Right cardiac atrium (tissue), 5 donors: Measurements from ENCODE around the gene MAGI2. TPM values are rescaled to one million over a fixed set of nuclear protein-coding genes. Genes with fewer than 3 reads are reported as not detected.

Source experiments
- ATAC-seq, 2 donors: fragments of 200-7000 bp; cut with Tn5 transposase; one replicate each; pipeline versions ENCODE4 v1.8.0 to v1.9.1; 2020; ENCODE audit warnings: moderate library complexity in 2 of 2, mild to moderate bottlenecking in 1 of 2
- DNase-seq, 3 donors: peaks; one replicate each; pipeline ENCODE4 v3.0.0-alpha.2; 2020
- H3K27ac ChIP-seq: one replicate; pipeline ENCODE4 v1.5.1; 2013; ENCODE audit warnings: mild to moderate bottlenecking, low read length, control low read depth, moderate library complexity
- H3K27me3 ChIP-seq: one replicate; pipeline ENCODE4 v1.6.1; 2013; ENCODE audit not compliant: control insufficient read depth, insufficient read depth
- H3K4me1 ChIP-seq: one replicate; pipeline ENCODE4 v1.6.1; 2013; ENCODE audit warnings: low read length; ENCODE audit not compliant: control insufficient read depth, insufficient read depth
- H3K4me3 ChIP-seq: one replicate; pipeline ENCODE4 v1.5.1; 2013; ENCODE audit warnings: low read length, control low read depth
- H3K9me3 ChIP-seq: one replicate; pipeline ENCODE4 v1.6.1; 2013; ENCODE audit warnings: low read length; ENCODE audit not compliant: control insufficient read depth
- WGBS: extraction: QIAGEN DNeasy Blood & Tissue Kit; methylation state at CpG from one replicate; pipeline ENCODE4 v1.1.7; 2013; 5-methylcytosine and 5-hydroxymethylcytosine counted together
- intact Hi-C, 4 donors: fragments of 100-400 bp; cut with DNase I; formaldehyde crosslinking; loops; one replicate each; pipeline versions ENCODE4 v1.11.0 to v1.14.0; 2022 to 2023
- polyA plus RNA-seq: library from polyadenylated mRNA; stranded (reverse); fragments of 200-250 nt; gene quantifications from one replicate; pipeline ENCODE4 v1.2.3, GENCODE V29; 2013
- total RNA-seq, 4 donors: library from RNA; stranded (reverse); fragmentation: NEBNext Ultra II Directional; extraction: Animal tissue kit (Norgen Biotek cat#: 25700); gene quantifications; one replicate each; pipeline ENCODE4 v1.2.1, GENCODE V29; 2021
- donor health status: healthy with polysubstance abuse.
- donor health status: DM: no; HTN: yes; CAD: no.
- donor health status: DM: no; HTN: no; CAD: no.
- donor health status: DM: no; HTN: yes; CAD: no; lungs with severe emphysema.
- donor health status: DM: yes; HTN: yes; CAD: no.

MAGI2 gene
- total and polyA plus RNA-seq, 5 donors, result 3.2 to 9.9 (median 7.9) TPM

GRCh38 chr7:78635026-78635793 lies 818.3 kb downstream of the MAGI2 start:
- intact Hi-C loops, result no loop called here
- H3K4me1 ChIP-seq, result no peaks in the 10 kb centered on the region
- H3K27ac ChIP-seq, result no peak overlapping the region
- H3K27me3 ChIP-seq, result no peaks in the 10 kb centered on the region
- WGBS, result 82% methylated on average over 4 of the region's 4 CpGs
- ATAC-seq (no peak), DNase-seq (no peak)
- no peak overlapping the region for H3K4me3 ChIP-seq
- H3K9me3 ChIP-seq, result no peaks in the 10 kb centered on the region

GRCh38 chr7:78634093-78634492 lies 819.4 kb downstream of the MAGI2 start:
- no peaks in the 10 kb centered on the region for H3K4me1 ChIP-seq
- no peak overlapping the region for H3K4me3 ChIP-seq
- ATAC-seq, result no peak
- WGBS, result 97% methylated on average over 1 of the region's 1 CpG
- no peaks in the 10 kb centered on the region for H3K27me3 ChIP-seq
- H3K27ac ChIP-seq, result no peak overlapping the region
- no peaks in the 10 kb centered on the region for H3K9me3 ChIP-seq
- intact Hi-C loops, result no loop called here
- DNase-seq, result no peak

GRCh38 chr7:78620920-78621319 lies 832.5 kb downstream of the MAGI2 start:
- Histone ChIP-seq H3K27ac (no peak overlapping the region), H3K4me3 (no peak overlapping the region), H3K9me3 (no peaks in the 10 kb centered on the region), H3K4me1 (no peaks in the 10 kb centered on the region), H3K27me3 (no peaks in the 10 kb centered on the region)
- DNase-seq, result no peak
- intact Hi-C loops, result no loop called here
- ATAC-seq, result no peak
- WGBS, result 69% methylated on average over 2 of the region's 2 CpGs

GRCh38 chr7:78616539-78616938 lies 836.9 kb downstream of the MAGI2 start:
- no peaks in the 10 kb centered on the region for H3K4me1 ChIP-seq
- no peaks in the 10 kb centered on the region for H3K9me3 ChIP-seq
- no peak for ATAC-seq
- no peak overlapping the region for H3K4me3 ChIP-seq
- no peak overlapping the region for H3K27ac ChIP-seq
- DNase-seq, result no peak
- H3K27me3 ChIP-seq, result no peaks in the 10 kb centered on the region
- intact Hi-C loops, result no loop called here

- Histone ChIP-seq H3K4me3 (no peak overlapping the region), H3K4me1 (no peaks in the 10 kb centered on the region), H3K9me3 (no peaks in the 10 kb centered on the region), H3K27ac (no peak overlapping the region), H3K27me3 (no peaks in the 10 kb centered on the region)
- no peak for ATAC-seq
- intact Hi-C loops, result no loop called here
- DNase-seq, result no peak
- WGBS, result 89% methylated on average over 2 of the region's 2 CpGs
These were observed 844.2 kb downstream of the MAGI2 start for GRCh38 chr7:78609281-78609680.

GRCh38 chr7:78607099-78607498 lies 846.4 kb downstream of the MAGI2 start:
- no peak overlapping the region for H3K27ac ChIP-seq
- H3K9me3 ChIP-seq, result no peaks in the 10 kb centered on the region
- intact Hi-C loops, result no loop called here
- H3K27me3 ChIP-seq, result no peaks in the 10 kb centered on the region
- ATAC-seq, result no peak
- H3K4me3 ChIP-seq, result no peak overlapping the region
- no peaks in the 10 kb centered on the region for H3K4me1 ChIP-seq
- peak in 1 of 3 donors; percentile 16 for DNase-seq
- 72% methylated on average over 5 of the region's 5 CpGs for WGBS

- intact Hi-C loops, result no loop called here
- H3K4me3 ChIP-seq, result no peak overlapping the region
- WGBS, result 68% methylated on average over 1 of the region's 1 CpG
- no peak overlapping the region for H3K27ac ChIP-seq
- no peaks in the 10 kb centered on the region for H3K4me1 ChIP-seq
- H3K9me3 ChIP-seq, result no peaks in the 10 kb centered on the region
- ATAC-seq, result no peak
- no peaks in the 10 kb centered on the region for H3K27me3 ChIP-seq
- DNase-seq, result no peak
These were observed 848.3 kb downstream of the MAGI2 start for GRCh38 chr7:78605119-78605518.

GRCh38 chr7:78601728-78602127 lies 851.7 kb downstream of the MAGI2 start:
- intact Hi-C loops, result no loop called here
- Histone ChIP-seq H3K9me3 (no peaks in the 10 kb centered on the region), H3K27ac (no peak overlapping the region), H3K4me1 (no peaks in the 10 kb centered on the region), H3K4me3 (no peak overlapping the region), H3K27me3 (no peaks in the 10 kb centered on the region)
- WGBS, result 67% methylated on average over 2 of the region's 2 CpGs
- DNase-seq (no peak), ATAC-seq (no peak)

- Histone ChIP-seq H3K4me1 (no peaks in the 10 kb centered on the region), H3K27me3 (no peaks in the 10 kb centered on the region), H3K4me3 (no peak overlapping the region), H3K27ac (no peak overlapping the region), H3K9me3 (no peaks in the 10 kb centered on the region)
- intact Hi-C loops, result no loop called here
- DNase-seq, result no peak
- WGBS, result 46% methylated on average over 3 of the region's 3 CpGs
- ATAC-seq, result no peak
These were observed 859.3 kb downstream of the MAGI2 start for GRCh38 chr7:78594156-78594555.

GRCh38 chr7:78588393-78588792 lies 865.1 kb downstream of the MAGI2 start:
- Histone ChIP-seq H3K4me1 (no peaks in the 10 kb centered on the region), H3K27me3 (no peaks in the 10 kb centered on the region), H3K9me3 (no peaks in the 10 kb centered on the region), H3K27ac (no peak overlapping the region), H3K4me3 (no peak overlapping the region)
- WGBS, result 39% methylated on average over 1 of the region's 1 CpG
- intact Hi-C loops, result no loop called here
- DNase-seq (no peak), ATAC-seq (no peak)

GRCh38 chr7:78587443-78588044 lies 865.9 kb downstream of the MAGI2 start:
- Histone ChIP-seq H3K9me3 (no peaks in the 10 kb centered on the region), H3K4me1 (no peaks in the 10 kb centered on the region), H3K4me3 (no peak overlapping the region), H3K27ac (no peak overlapping the region), H3K27me3 (no peaks in the 10 kb centered on the region)
- ATAC-seq (no peak), DNase-seq (no peak)
- WGBS, result 76% methylated on average over 5 of the region's 5 CpGs
- intact Hi-C loops, result no loop called here
